ENCODE results near the gene SAMD4A.
"Not testable (repeated sequence)": the region's sequence is repeated elsewhere in the genome, so short reads cannot be mapped to it uniquely, and the experiment has no call there.

The SAMD4A gene

DNA sequence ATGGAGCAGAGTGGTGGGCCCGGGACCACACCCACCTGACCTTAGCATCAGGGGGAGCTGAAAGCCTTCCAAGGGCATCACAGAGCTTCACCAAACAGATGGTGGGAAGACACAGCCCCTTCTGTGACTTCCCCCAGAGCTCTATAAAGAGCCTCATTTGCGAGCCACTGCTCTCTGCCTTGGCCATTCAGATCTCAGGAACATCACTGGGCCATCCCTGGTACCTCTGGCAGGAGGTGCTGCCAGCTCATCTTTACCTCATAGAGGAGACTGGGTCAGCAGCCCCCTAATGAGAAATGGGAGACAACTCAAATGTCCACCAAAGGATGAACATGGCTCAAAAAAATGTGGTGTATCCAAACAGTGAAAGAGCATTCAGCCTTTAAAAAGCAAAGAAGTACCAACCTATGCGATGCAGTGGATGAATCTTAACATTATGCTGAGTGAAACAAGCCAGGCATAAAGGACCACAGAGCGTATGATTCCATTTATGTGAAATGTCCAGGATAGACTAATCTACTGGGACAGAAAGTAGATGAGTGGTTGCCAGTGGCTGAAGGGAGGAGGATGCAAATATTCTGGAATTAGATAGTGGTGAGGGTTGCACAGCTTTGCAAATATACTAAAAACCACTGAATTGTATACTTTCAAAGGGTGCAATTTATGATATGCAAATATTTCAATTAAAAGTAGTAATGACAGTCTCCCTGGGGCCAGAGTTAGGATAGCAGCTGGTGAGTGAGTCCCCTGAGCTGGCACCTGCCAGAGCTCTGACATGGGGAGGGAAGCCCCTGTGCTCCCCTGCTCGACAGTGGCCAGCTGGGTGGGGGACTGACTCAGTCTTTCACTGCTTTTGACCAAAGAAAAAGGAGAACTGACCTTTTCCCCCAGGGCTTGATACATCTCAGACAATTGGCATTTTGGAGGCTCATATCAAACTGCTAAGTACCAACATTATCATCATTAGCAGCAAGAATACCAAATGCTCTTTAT lies 219.1 kb downstream of the SAMD4A start:
- DNase-seq: peak; percentile 82

DNA sequence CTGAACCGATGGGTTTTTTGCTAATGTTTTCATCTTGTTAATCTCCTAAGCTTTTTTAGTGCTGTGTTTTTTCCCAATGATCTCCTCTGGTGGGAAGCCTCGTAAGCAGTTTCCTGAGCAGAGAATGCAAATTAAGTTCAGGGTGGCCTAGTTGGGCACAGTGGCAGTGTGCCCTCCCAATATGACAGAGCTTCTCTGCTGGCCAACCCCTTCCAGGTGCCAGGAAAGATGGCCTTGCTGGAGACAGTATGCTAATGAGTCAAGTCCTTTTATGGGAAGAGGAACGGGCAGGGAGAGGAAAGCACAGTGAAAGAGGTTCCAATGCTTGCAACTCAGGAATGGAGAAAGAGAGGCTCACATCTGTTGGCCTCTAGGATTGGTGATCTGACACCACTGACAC lies 219.9 kb downstream of the SAMD4A start:
- DNase-seq: peak; percentile 74

DNA sequence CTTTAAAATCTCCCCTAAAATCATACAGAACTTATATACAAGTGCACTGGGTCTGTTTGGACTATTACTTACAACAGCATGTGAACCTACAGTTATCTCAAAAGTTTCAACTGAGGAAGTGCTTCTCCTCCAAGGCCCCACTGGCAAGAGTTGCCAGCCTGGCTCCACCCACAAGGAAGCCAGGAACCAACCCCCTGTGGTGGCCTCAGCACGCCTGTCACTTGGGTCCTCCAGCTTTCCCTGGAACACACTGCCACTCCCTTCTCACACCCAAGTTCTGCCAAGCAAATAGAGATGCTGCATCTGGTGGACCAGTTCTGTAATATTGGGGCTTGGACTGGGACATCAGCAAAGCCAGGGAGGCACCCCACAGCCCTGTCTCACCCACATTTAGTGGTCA lies 220.3 kb downstream of the SAMD4A start:
- DNase-seq: peak; percentile 63

DNA sequence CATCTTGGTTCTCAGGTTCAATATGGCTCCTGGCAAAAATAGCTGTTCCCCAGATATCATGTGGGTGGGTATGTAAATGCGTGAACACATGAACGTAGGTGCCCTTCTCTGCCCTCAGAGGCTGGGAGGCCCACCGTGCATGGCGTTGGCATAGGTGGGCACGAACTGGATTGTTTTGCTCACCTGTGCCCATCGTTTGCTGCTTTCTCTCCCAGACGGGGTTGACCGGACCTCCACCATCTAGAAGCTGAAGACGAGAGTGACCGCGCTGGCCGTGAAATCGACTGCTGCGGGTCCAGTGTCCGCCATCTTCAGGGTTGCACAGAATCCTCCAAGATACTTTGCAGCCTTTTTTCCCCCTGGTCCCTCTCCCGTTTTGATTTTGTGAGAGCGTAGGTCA lies 221.8 kb downstream of the SAMD4A start:
- no peak for DNase-seq

DNA sequence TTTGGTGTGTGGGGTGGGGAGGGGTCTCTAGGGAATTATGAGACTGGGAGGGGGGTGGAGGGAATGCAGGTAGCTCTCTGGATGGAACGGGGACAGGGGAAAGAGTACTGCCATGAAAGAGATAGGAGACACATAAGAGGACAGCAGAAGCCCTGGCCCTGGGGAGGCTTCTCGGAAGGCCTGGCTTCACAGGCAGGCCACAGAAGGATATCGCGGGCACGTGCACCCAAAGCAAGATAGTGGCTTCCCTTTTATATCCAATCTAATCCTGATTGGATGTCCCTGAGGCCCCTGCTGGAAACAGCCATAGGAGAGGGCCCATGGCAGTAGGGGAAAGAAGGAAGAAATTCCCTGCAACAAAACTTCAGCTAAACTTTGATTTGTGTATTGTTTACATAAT lies 222.2 kb downstream of the SAMD4A start:
- DNase-seq: no peak

DNA sequence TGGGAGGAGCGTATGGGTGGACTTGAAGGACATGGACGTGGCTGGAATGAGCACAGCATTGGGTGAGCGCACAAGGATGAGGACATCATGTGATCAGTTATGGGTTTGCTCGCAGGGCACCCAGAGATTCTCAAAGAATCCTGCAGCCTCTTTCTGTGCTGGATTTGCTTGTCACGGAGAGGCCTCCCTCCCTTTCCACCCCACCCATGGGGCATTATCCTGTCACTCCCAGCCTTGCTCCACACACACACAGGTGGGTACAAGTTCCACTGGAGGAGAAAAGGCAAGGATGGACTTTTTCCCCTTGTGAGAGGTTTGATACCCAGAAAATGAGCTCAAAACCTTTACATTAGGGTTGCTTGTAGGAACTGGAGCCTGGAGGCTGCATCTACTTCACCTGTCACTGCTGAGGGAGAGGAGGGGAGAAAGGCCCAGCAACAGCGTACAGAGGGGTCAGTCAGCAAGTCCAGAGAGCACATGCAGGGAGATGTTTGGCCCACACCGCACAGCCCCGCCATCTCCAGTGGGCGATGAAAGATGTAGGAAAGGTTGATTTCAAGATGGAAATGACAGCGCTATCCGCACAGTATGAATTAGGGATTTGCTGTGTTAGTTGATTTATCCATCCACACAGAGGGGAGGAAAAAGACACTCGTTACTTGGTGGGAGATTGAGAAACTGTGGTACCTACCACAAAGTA lies 223.0 kb downstream of the SAMD4A start:
- no peak for DNase-seq

DNA sequence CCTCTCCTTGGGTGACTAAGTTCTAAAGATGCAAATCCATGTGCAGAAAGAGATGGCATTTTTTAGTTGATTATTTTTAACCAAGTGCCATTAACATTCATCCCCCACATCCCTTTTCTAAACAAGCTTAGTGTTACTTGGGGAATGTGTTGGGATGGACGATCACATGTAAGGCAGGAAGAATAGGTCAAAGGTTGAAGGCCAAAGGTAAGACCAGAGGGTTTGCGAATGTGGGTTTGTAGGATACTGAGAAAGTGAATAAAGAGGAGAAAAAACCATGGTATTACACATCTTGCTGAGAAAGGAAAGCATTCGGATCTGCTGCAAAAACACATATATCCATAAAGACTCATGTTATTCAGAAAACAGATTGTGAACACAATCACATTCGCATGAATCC lies 224.1 kb downstream of the SAMD4A start:
- DNase-seq: no peak

DNA sequence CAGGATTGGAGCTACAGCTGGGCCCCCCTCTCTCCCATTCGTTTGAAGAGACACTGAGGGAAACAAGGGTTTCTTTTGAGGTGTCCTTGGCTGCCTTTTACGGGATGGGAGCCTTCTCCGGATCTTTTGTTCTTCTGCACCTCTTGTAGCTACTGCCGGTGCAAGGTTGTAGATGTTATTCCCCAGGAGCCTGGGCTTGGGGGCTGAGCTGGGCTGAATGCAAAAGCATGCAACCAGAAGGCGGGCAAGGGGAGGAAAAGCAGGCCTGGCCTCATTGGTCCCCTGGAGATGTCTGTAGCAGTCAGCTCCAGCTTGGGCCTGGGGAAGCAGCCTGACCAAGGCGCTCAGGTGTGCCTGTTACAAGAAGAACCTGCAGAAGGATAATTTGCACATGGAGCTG lies 225.4 kb downstream of the SAMD4A start:
- DNase-seq: no peak

DNA sequence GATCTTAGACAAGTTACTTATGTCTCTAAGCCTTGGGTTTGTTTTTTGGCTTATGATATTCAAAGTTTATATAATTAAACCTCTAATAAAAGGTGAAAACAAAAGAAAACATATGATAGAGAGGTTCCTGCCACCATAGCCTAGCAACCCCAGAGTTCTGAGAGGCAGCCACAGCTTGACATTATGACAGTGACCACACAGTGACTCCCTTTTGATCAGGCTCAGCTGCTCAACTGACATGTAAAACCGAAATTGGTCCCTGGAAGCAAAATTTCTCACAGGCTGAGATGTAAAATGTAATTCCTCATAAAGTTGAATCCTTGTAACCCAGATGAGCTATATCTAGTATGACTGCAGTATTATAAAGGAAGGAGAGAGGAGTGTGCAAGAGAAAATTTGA lies 227.2 kb downstream of the SAMD4A start:
- no peak for DNase-seq

DNA sequence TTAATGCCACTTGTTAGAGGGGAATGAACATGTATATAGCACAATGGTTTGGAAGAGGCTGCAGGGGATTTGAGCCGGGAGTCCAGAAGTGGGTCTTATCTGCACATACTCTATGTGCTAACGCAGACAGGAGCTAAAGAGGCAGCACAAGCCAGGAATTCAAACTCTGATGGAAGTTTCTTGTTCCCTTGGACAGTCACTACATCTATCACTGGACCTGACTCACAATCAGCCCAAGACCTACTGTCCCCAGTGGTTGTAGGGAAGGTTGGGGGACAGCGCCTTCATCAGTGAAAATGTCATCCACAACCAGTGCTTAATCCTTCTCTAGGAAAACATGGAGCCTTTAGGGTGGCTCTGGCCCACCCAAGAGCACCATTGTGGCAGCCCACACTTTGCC lies 227.9 kb downstream of the SAMD4A start:
- DNase-seq: no peak

DNA sequence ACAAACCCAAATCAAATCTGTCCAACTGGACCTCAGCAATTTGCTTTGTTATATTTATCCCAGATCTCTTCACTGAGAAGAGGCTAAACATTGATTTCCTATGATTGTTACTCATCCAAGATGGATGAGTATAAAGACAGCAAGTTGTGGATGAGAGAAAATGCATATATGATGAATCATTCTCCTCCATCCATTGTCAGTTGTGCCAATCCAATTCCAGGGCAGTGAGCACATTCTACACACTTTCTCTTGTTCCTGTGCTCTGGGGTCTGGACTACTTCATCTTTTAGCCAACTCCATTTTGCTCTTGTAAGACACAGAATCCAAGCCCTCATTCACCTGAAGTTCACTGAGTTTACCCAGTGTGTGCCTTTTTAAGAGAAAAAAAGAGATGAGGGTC lies 230.0 kb downstream of the SAMD4A start:
- DNase-seq: no peak

DNA sequence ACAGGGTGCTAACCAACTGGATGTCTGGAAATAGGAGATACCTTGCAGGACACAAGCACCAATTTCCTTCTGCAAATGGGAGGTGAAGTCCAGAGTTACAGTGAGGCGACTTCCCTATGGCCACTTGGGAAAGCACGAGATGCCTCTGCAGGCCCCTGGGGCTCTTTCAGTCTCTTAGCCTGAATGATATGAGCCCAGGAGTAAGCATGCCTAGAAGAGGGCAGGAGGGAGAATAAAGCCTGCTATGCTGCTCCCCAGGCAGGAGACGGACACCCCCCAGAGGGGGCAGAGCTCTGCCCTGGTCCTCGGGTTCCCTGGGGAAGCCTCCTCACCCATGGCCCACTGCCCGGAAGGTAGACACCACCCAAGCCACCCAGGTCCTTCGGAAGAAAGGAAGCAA lies 230.6 kb downstream of the SAMD4A start:
- no peak for DNase-seq

DNA sequence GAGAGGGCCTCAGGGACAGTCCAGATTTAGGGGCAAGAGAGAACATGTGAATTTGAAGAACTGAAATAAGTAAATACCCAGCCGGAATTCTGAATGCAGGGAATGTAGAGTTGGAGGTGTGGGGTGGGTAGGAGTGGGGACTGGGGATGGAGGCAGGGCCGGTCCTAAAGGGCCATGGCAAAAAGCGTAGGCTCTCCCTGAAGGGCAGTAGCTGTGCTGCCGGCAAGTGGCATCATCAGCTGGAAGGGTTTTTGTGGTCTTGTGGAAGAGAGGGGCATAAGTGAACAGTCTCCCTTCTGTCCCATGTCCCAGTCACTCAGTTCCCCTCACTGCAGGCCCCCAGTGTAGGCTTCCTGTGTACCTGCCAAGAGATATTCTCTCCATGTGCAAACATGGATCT lies 231.1 kb downstream of the SAMD4A start:
- no peak for DNase-seq

DNA sequence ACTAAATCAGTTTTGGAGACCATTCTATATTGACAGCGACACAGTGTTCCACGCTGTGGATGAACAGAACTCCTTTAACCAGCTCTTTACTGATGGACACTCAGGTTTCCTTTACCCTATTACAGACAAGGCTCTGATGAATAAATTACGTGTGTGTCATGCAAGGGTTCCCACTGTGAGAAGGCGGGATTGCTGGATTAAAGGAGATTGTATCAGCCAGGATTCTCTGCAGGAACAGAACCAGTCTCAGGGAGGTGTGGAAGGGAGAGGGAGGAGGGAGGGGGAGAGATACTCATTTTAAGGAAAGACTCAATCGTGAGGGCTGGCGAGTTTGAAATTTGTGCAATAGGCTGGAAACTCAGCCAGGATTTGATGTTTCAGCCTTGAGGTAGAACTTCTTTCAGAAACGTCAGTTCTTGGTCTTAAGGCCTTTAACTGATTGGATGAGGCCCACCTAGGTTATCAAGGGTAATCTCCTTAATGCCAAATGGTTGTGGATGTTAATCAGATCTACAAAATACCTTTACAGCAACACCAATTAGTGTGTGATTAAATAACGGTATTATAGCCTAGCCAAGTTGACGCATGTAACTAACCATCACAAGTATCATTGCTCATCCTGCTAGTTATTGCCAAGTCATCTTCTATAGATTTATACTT lies 231.7 kb downstream of the SAMD4A start:
- DNase-seq: peak; percentile 21

DNA sequence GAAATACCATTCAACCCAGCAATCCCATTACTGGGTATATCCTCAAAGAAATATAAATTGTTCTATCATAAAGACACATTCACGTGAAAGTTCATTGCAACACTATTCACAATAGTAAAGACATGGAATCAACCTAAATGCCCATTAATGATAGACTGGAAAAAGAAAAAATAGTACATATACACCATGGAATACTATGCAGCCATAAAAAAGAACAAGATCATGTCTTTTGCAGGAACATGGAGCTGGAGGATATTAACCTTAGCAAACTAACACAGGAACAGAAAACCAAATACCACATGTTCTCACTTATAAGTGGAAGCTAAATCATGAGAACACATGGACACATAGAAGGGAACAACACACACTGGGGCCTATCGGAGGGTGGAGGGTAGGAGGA lies 234.6 kb downstream of the SAMD4A start:
- not testable (repeated sequence) for DNase-seq

DNA sequence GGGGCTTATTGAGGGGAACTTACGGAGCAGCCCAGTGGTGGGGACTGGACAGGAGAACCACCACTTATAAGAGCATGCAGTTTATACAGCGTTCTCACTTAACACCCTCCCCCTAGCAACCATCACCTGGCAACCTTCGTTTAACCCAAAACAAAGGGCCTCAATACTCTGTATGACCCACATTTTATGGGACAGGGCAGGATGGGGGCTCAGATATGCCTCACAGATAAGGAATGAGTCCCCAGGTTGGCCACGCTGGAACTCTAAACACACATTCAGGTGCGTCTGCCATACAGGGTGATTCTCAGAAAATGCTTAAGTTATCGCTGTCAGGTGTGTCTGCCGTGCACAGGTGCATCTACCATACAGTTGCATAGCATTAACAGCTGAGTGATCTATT lies 236.5 kb downstream of the SAMD4A start:
- peak; percentile 26 for DNase-seq

DNA sequence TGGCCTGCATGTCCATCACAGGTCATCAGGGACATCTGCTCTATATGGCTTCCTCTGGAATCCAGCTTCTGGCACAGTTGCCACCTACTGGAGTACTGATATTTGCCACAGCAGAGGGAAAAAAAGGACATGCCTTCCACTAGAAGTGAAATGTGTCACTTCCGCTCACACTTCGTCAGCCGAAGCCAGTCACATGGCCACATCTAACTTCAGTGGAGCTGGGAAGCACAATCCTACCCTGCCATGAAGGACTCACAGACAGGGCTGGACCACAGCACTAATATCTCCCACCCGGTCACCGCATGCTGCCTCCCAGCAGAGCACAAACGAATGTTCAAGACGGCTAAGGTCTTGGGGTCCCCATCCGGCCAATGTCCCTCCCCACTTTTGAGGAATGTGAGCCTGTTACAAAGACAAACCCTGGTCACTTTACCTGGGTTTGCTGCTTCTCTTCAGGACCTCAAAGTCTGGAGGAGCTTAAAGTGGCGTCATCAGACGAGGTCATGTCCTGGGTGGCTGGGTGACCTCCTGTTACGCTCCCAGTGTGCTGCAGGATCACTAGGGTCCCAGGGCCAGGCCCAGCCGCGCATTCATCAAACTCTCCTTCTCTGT lies 237.1 kb downstream of the SAMD4A start:
- no peak for DNase-seq

DNA sequence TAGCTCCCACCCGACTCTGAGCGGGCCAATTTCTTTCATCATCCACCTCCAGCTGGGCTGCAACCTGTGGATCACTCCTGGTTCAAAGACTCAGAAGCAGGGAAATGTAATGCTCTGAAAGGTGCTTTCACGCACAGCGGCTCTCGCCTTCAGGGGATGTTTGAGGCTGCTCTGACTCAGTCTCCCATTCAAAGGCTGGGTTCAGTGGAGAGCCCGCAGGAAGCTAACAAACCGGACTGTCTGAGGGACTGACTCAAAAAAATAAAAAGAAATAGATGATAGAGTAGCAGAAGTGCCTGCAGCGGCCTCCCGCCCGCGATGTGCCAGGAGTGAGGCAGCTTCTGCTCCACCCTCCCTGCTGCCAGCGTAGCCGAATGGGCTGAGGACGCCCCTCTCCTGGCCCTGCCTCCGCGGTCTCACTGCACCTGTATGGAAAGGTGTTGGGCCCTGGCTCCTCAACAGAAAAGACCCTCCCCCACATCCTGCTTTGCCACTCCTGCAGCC lies 237.7 kb downstream of the SAMD4A start:
- peak; percentile 35 for DNase-seq

DNA sequence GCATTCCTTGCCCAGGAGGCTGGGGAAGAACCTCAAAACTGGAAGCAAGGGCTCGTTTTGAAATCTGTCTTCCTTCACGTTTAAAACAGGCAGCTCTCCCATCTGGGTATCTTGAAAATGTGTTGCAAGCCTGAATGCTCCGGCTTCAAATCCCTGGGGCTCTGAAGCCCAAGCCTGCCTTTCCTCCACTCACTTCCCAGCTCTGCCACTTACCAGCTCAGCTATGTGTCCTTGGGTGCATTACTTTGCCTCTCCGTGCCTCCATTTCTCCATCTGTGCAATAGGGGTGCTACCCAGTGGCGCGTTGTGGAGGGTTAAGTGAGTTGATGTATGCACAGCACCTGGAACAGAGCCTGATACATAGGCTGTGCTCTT lies 238.1 kb downstream of the SAMD4A start:
- DNase-seq: no peak

DNA sequence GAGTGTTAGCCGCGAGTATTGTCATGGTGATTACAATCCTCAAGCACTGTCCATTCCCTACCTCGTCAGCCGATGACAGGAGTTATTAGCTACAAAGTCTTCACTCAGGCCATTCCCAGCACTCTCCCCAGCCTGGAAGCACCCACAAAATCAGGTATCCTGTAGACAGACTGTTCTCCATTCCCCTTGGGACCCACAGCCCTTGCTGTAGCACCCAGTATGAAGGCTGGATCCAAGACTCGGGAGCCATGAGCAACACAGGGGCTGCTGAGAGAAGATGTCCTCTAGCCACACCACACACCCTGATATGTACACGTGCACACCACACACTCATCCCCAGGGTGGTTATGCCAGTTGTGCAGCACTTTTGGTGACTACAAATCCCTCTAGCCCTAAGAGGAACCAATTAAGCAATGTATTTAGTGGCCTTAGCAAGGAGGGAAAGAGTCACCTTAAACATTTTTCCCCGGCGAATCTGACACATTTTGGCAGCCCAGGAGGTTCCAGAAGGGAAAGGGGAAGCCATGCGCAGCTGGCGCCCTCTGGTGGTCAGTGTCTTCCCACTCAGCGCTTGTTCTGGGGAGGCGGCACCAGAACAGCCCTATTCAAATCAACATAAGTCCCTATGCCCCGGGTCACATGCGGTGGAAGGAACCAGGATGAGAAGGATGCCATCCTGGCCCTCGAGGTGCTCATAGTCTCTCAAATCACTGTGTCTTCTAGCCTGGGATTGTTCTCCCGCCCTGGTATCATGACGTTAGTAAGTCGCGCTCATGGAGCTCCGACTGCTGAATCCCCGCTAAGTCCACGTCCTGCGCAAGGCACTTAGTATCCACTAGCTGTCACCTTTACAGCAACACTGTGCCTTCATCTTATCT lies 238.8 kb downstream of the SAMD4A start:
- DNase-seq: peak; percentile 85

DNA sequence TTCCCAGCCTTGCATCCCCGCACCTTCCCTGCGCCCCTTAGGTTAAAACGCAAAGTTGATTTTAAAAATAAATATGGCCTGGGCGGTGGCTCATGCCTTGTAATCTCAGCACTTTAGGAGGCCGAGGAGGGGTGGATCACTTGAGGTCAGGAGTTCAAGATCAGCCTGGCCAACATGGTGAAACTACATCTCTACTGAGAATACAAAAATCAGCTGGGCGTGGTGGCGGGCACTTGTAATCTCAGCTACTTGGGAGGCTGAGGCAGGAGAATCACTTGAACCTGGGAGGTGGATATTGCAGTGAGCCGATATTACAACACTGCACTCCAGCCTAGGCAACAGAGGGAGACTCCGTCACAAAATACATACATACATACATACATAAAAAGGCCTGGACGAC lies 239.7 kb downstream of the SAMD4A start:
- no peak for DNase-seq

DNA sequence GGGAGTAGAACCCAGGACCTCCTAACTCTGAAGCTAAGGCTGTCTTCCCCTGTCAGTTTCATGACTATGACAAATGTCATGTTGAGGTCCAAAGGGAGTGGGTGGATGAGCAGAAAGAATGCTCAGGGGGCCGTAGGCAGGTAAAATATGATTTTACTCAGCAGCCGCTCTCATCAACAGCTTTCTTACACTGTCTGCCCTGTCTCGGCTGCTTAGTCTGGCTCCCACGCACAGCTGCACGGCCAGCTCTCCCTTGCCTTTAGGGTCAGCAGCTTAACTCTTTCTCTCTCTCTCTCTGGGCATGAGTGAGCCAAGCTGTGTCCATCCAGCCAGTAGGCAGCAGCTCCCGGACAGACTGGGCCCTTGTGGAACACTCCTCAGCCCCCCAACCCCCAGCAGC lies 240.5 kb downstream of the SAMD4A start:
- no peak for DNase-seq
